Measurements from ENCODE around the gene ACAD11.

- TF ChIP-seq SUZ12 (IDR thresholded peaks at IDR 0.05; ENCODE audit: extremely low read depth, insufficient read depth, insufficient read length) (no peak), ZNF274 (IDR thresholded peaks at IDR 0.05; ENCODE audit: low read depth, low read length) (no peak)
Observed at GRCh38 chr3:132595014-132595413, 64.6 kb downstream of the ACAD11 start.

All from NT2/D1 (cell line).